H1 (cell line): ENCODE data around the gene CIT. TPM values are rescaled to one million over a fixed set of nuclear protein-coding genes. Genes with fewer than 3 reads are reported as not detected.

Experiments
- CTCF ChIA-PET: fragments of 300-600 bp; sonication (Branson Sonifier 250); formaldehyde crosslinking; loops from one replicate; lab custom pipeline; 2021; ENCODE audit not compliant: partially characterized antibody; lab: Charles Lee
- POLR2A ChIA-PET: fragments of 300-600 bp; sonication (Branson Sonifier 250); formaldehyde crosslinking; loops from one replicate; lab custom pipeline; 2021; ENCODE audit warnings: inconsistent platforms; ENCODE audit not compliant: partially characterized antibody; lab: Charles Lee
- DNase-seq, 2 experiments: peaks; one replicate each; pipeline versions ENCODE4 v3.0.0 to v3.0.0-alpha.2; 2010 to 2022; ENCODE audit warnings: low spot score in 2 of 2, low read depth in 1 of 2, mixed read lengths in 1 of 2
- FAIRE-seq: peaks from 2 replicates; lab custom pipeline; 2011; peaks lifted over from hg19 to GRCh38; lab: Jason Lieb, UNC
- H2AFZ ChIP-seq: 2 replicates; pipeline ENCODE4 v1.8.1; 2012; ENCODE audit warnings: low read length, inconsistent platforms
- H2AK5ac ChIP-seq: 2 replicates; pipeline ENCODE4 v1.6.1; 2013; ENCODE audit warnings: low read depth, low read length
- H2BK120ac ChIP-seq: replicated peaks from 2 replicates; pipeline ENCODE3; 2013; ENCODE audit warnings: low read depth, low read length, inconsistent platforms
- H2BK12ac ChIP-seq: 2 replicates; pipeline ENCODE4 v1.6.1; 2013; ENCODE audit warnings: low read depth, low read length
- H2BK15ac ChIP-seq: 2 replicates; pipeline ENCODE4 v1.6.1; 2013; ENCODE audit warnings: low read length
- H2BK20ac ChIP-seq: 2 replicates; pipeline ENCODE4 v1.6.1; 2013; ENCODE audit warnings: low read length
- H2BK5ac ChIP-seq: 2 replicates; pipeline ENCODE4 v1.6.1; 2013; ENCODE audit warnings: low read depth, low read length
- H3K14ac ChIP-seq: 2 replicates; pipeline ENCODE4 v1.6.1; 2013; ENCODE audit warnings: inconsistent platforms; ENCODE audit not compliant: insufficient read length
- H3K18ac ChIP-seq: 2 replicates; pipeline ENCODE4 v1.6.1; 2013; ENCODE audit warnings: low read length; ENCODE audit errors: extremely low read depth
- H3K23ac ChIP-seq: 2 replicates; pipeline ENCODE4 v1.6.1; 2013; ENCODE audit warnings: inconsistent platforms; ENCODE audit not compliant: insufficient read length
- H3K23me2 ChIP-seq: 2 replicates; pipeline ENCODE4 v1.6.1; 2013; ENCODE audit warnings: low read depth, low read length
- H3K27ac ChIP-seq: 2 replicates; pipeline ENCODE4 v1.6.1; 2011; ENCODE audit warnings: low read depth, low read length, inconsistent platforms
- H3K27me3 ChIP-seq, 4 experiments: replicated peaks in 1 of 4; 1 replicate in 1 of 4; 2 replicates in 3 of 4; pipeline versions ENCODE4 v1.6.1 to v1.8.1; 2011 to 2013; ENCODE audit warnings: low read length in 3 of 4, mild to moderate bottlenecking in 3 of 4, inconsistent platforms in 2 of 4, mixed read lengths in 2 of 4, moderate library complexity in 1 of 4; ENCODE audit not compliant: control insufficient read depth in 3 of 4, insufficient read depth in 3 of 4; ENCODE audit errors: extremely low read depth in 1 of 4
- H3K36me3 ChIP-seq, 4 experiments: 2 replicates each; pipeline versions ENCODE4 v1.6.1 to v1.8.1; 2011 to 2013; ENCODE audit warnings: mild to moderate bottlenecking in 4 of 4, low read length in 3 of 4, moderate library complexity in 2 of 4, control low read depth in 1 of 4, inconsistent platforms in 1 of 4; ENCODE audit not compliant: insufficient read depth in 4 of 4, control insufficient read depth in 2 of 4
- H3K4ac ChIP-seq: replicated peaks from 2 replicates; pipeline ENCODE3; 2013; ENCODE audit warnings: low read length, low read depth, mixed read lengths, inconsistent platforms; ENCODE audit not compliant: insufficient read length
- H3K4me1 ChIP-seq, 4 experiments: replicated peaks in 1 of 4; 1 replicate in 1 of 4; 2 replicates in 3 of 4; pipeline versions ENCODE4 v1.6.1 to v1.8.1; 2011 to 2013; ENCODE audit warnings: low read length in 3 of 4, inconsistent platforms in 2 of 4, mixed read lengths in 1 of 4; ENCODE audit not compliant: insufficient read depth in 4 of 4, control insufficient read depth in 3 of 4
- H3K4me2 ChIP-seq, 2 experiments: 2 replicates each; pipeline versions ENCODE4 v1.6.1 to v1.8.1; 2011 to 2013; ENCODE audit warnings: low read depth in 2 of 2, low read length in 2 of 2, control low read depth in 1 of 2, inconsistent platforms in 1 of 2, mild to moderate bottlenecking in 1 of 2; ENCODE audit not compliant: insufficient read depth in 1 of 2
- H3K4me3 ChIP-seq, 4 experiments: fragments of 200-600, 300-600 bp in 1 of 4; sonication (generic), shearing (Covaris generic), sonication (Bioruptor Twin) in 1 of 4; 2 replicates each; pipeline versions ENCODE4 v1.5.1 to v1.8.1; 2011 to 2016; ENCODE audit warnings: low read length in 4 of 4, low read depth in 3 of 4, control low read depth in 2 of 4, inconsistent platforms in 2 of 4, mild to moderate bottlenecking in 2 of 4, mixed read lengths in 1 of 4, moderate library complexity in 1 of 4; ENCODE audit not compliant: insufficient read depth in 2 of 4; ENCODE audit errors: extremely low read depth in 1 of 4
- H3K56ac ChIP-seq: replicated peaks from 2 replicates; pipeline ENCODE3; 2013; ENCODE audit warnings: low read depth, mild to moderate bottlenecking, mixed read lengths, low read length, inconsistent platforms; ENCODE audit not compliant: insufficient read length
- H3K79me1 ChIP-seq: 2 replicates; pipeline ENCODE4 v1.6.1; 2013; ENCODE audit warnings: low read depth, low read length, control low read depth
- H3K79me2 ChIP-seq, 2 experiments: 2 replicates each; pipeline versions ENCODE4 v1.6.1 to v1.8.1; 2012 to 2013; ENCODE audit warnings: low read length in 2 of 2, mild to moderate bottlenecking in 2 of 2, inconsistent platforms in 1 of 2; ENCODE audit not compliant: insufficient read depth in 2 of 2, control insufficient read depth in 1 of 2
- H3K9ac ChIP-seq, 4 experiments: replicated peaks in 1 of 4; 1 replicate in 1 of 4; 2 replicates in 3 of 4; pipeline versions ENCODE4 v1.6.1 to v1.8.1; 2011 to 2013; ENCODE audit warnings: low read depth in 3 of 4, low read length in 3 of 4, control low read depth in 2 of 4, mild to moderate bottlenecking in 2 of 4, moderate library complexity in 2 of 4, inconsistent platforms in 1 of 4; ENCODE audit errors: extremely low read depth in 1 of 4
- H3K9me3 ChIP-seq, 2 experiments: 2 replicates each; pipeline versions ENCODE4 v1.6.1 to v1.8.1; 2012 to 2013; ENCODE audit warnings: mild to moderate bottlenecking in 2 of 2, moderate library complexity in 2 of 2, control low read depth in 1 of 2, inconsistent platforms in 1 of 2, low read depth in 1 of 2, low read length in 1 of 2, mixed read lengths in 1 of 2; ENCODE audit not compliant: insufficient read depth in 2 of 2
- H4K20me1 ChIP-seq, 2 experiments: replicated peaks in 1 of 2; 2 replicates each; pipeline versions ENCODE3 to v1.8.1; 2011 to 2013; ENCODE audit warnings: inconsistent platforms in 2 of 2, low read length in 2 of 2, mild to moderate bottlenecking in 1 of 2; ENCODE audit not compliant: insufficient read depth in 2 of 2, control insufficient read depth in 1 of 2
- H4K5ac ChIP-seq: 2 replicates; pipeline ENCODE4 v1.6.1; 2013; ENCODE audit warnings: low read length, low read depth, mixed read lengths, inconsistent platforms; ENCODE audit not compliant: insufficient read length
- H4K8ac ChIP-seq: 2 replicates; pipeline ENCODE4 v1.8.0; 2013; ENCODE audit warnings: mild to moderate bottlenecking, moderate library complexity, low read length, inconsistent platforms; ENCODE audit not compliant: insufficient read depth; ENCODE audit errors: extremely low read depth
- H4K91ac ChIP-seq: replicated peaks from 2 replicates; pipeline ENCODE3; 2013; ENCODE audit warnings: low read length, mixed read lengths, inconsistent platforms; ENCODE audit not compliant: insufficient read length
- ASH2L ChIP-seq: fragments of 200-600, 300-600 bp; sonication (generic); IDR thresholded peaks from one replicate; pipeline ENCODE4 v1.7.1; 2017; ENCODE audit warnings: low read length
- CEBPB ChIP-seq: IDR thresholded peaks from 2 replicates; pipeline ENCODE4 v1.6.1; 2012; ENCODE audit warnings: low read depth, low read length
- CHD2 ChIP-seq: IDR thresholded peaks from 2 replicates; pipeline ENCODE4 v1.6.1; 2012; ENCODE audit warnings: low read length, improper control_type of control experiment
- MAFK ChIP-seq: IDR thresholded peaks from 2 replicates; pipeline ENCODE4 v1.6.1; 2012; ENCODE audit warnings: low read depth, mild to moderate bottlenecking, improper control_type of control experiment, low read length
- RFX5 ChIP-seq: IDR thresholded peaks from 2 replicates; pipeline ENCODE4 v1.6.1; 2011; ENCODE audit warnings: low read depth, low read length, improper control_type of control experiment, borderline replicate concordance
- SIN3A ChIP-seq, 2 experiments: IDR thresholded peaks in 1 of 2; conservative IDR thresholded peaks in 1 of 2; 2 replicates each; pipeline ENCODE4 v1.6.1; 2011 to 2012; ENCODE audit warnings: low read length in 2 of 2, improper control_type of control experiment in 1 of 2, low read depth in 1 of 2, mild to moderate bottlenecking in 1 of 2
- SP4 ChIP-seq: IDR thresholded peaks from 2 replicates; pipeline ENCODE4 v1.6.1; 2012; ENCODE audit warnings: low read length, inconsistent platforms
- SUZ12 ChIP-seq: fragments of 200-600 bp; sonication (generic); IDR thresholded peaks from 2 replicates; pipeline ENCODE4 v1.6.1; 2012; ENCODE audit warnings: mild to moderate bottlenecking, inconsistent platforms, low read length, moderate library complexity, mixed read lengths
- WGBS, 2 experiments: shearing (Covaris generic) in 1 of 2; methylation state at CpG; one replicate each; pipeline versions ENCODE4 v1.1.6 to v1.1.7; 2013 to 2015; ENCODE audit warnings: low lambda C conversion rate in 2 of 2, mixed read lengths in 2 of 2, inconsistent platforms in 1 of 2, low coverage in 1 of 2, missing lambda C conversion rate in 1 of 2; ENCODE audit not compliant: insufficient replicate concordance in 2 of 2, insufficient coverage in 1 of 2, insufficient read length in 1 of 2; ENCODE audit errors: extremely low coverage in 1 of 2, missing lambda C conversion rate in 1 of 2; 5-methylcytosine and 5-hydroxymethylcytosine counted together
- polyA plus RNA-seq, 7 experiments: library from polyadenylated mRNA; depleted of rRNA in 3 of 7; stranded (reverse) in 5 of 7; unstranded in 2 of 7; fragments of >200 nt in 5 of 7; fragments of 200-250 nt in 2 of 7; gene quantifications; 1 replicate in 5 of 7; 2 replicates in 1 of 7; 4 replicates in 1 of 7; pipeline versions ENCODE4 v1.2.1 to v1.2.3, GENCODE V29; 2011 to 2013; ENCODE audit warnings: missing spikeins in 2 of 7, mixed read lengths in 2 of 7
- total RNA-seq: library from RNA; stranded (reverse); fragmentation: NEBNext Ultra II Directional; extraction: Animal tissue kit (Norgen Biotek cat#: 25700); gene quantifications from 2 replicates; pipeline ENCODE4 v1.2.1, GENCODE V29; 2021
- TF ChIP-seq, protein P1 (sequence below): IDR thresholded peaks from 2 replicates; pipeline ENCODE4 v1.6.1; 2011; ENCODE audit warnings: low read length, improper control_type of control experiment
- TF ChIP-seq, protein P2 (sequence below): IDR thresholded peaks from 2 replicates; pipeline ENCODE4 v1.6.1; 2012; ENCODE audit warnings: inconsistent platforms

Gene CIT
- total and polyA plus RNA-seq, 2 of the 8 experiments (the other 6 are each of a cell fraction or from before 2014, with no cell fraction given), result 17.1 to 60.9 TPM

DNA sequence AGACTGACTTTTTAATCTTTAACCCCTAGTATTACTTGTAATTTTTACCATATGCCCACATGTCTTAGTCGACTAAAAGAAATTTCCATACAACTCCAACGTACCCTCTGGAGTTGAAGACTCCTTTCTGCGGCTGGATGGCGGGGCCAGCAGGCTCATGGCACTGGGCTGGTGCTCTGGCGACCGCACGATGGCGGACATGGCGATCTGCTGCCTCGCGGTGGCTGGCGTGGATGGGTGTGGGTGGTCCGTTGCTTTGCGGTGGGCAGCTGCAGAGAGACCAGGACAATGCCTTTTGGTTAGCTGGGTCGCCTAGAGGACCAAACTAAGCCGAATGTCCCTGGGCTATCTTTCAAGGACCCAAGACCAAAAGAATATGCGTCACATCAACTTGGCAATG is 159.0 kb downstream of the CIT start:
- Histone ChIP-seq H4K5ac (no peak overlapping the region), H3K27ac (no peak overlapping the region), H3K4me3 (no peak overlapping the region), H2BK15ac (no peak overlapping the region), H2AFZ (no peak overlapping the region), H3K56ac (no peak overlapping the region), H3K79me2 (no peaks in the 10 kb centered on the region), H3K4me2 (no peak overlapping the region), H3K18ac (no peak overlapping the region), H2BK20ac (no peak overlapping the region), H4K8ac (no peak overlapping the region), H2BK12ac (no peak overlapping the region), H2AK5ac (no peak overlapping the region), H3K4me1 (no peaks in the 10 kb centered on the region), H3K9ac (no peak overlapping the region), H3K36me3 (peaks cover 9 to 56% (median 31%) of the 10 kb centered on the region in 4 experiments), H3K9me3 (no peaks in the 10 kb centered on the region), H3K14ac (no peak overlapping the region), H2BK5ac (no peak overlapping the region), H3K4ac (no peak overlapping the region), H4K91ac (no peak overlapping the region), H3K23me2 (no peaks in the 10 kb centered on the region), H3K27me3 (no peaks in the 10 kb centered on the region), H3K79me1 (no peaks in the 10 kb centered on the region), H2BK120ac (no peak overlapping the region), H4K20me1 (peaks cover 0 to 3% of the 10 kb centered on the region in 2 experiments), H3K23ac (no peak overlapping the region)
- TF ChIP-seq SUZ12 (no peak), RFX5 (no peak), SIN3A (conservative IDR thresholded peaks at IDR 0.05 in 1 of 2, IDR thresholded peaks at IDR 0.05 in 1 of 2; ENCODE audit: low read depth in 1 of 2, low read length in 2 of 2) (no peak), CEBPB (no peak), ASH2L (no peak), SP4 (no peak), MAFK (no peak), CHD2 (no peak)
- TF ChIP-seq, protein P1, sequence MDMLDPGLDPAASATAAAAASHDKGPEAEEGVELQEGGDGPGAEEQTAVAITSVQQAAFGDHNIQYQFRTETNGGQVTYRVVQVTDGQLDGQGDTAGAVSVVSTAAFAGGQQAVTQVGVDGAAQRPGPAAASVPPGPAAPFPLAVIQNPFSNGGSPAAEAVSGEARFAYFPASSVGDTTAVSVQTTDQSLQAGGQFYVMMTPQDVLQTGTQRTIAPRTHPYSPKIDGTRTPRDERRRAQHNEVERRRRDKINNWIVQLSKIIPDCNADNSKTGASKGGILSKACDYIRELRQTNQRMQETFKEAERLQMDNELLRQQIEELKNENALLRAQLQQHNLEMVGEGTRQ, result no peak
- TF ChIP-seq, protein P2, sequence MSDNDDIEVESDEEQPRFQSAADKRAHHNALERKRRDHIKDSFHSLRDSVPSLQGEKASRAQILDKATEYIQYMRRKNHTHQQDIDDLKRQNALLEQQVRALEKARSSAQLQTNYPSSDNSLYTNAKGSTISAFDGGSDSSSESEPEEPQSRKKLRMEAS, result no peak
- DNase-seq (no peak), FAIRE-seq (no peak)
- CTCF ChIA-PET, result no interaction called here
- 93% methylated on average over 17 of the region's 17 CpGs; no CpG with 5 or more reads in 1 of the 2 experiments for WGBS, 2 experiments
- POLR2A ChIA-PET, result no interaction called here
